ENCODE data around the gene RUNDC3A.

Gene RUNDC3A

DNA sequence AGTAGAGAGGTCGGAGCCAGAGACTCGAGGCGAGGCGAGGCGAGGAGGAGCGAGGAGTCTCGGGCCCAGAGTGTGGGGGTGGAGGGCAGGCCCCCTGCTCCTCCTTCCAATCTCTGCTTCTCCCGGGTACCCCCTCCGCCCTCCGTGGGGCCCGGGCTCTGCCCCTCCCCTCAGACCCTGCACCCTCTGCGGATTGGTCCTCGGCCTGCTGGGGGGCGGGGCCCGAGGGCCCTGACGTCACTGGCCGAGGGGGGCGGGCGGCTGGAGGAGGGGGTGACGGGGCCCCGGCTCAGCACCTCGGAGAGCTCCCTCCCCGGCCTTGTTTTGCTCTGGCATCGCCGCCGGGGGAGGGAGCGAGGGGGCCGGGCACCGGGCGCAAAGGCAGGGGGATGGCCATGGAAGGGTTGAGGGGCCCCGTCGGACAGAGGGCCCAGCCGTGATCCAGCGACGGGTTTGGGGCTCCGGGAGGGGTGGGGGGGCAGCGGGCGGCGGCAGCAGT lies at the start of gene RUNDC3A:
Gene RUNDC3A, plus strand, starts transcription at position 282 of the 499 bp plus-strand sequence. CDS start 232 bp downstream, outside the sequence.
- peak; percentile 74 to 75 for DNase-seq (ENCODE audit: low read depth in 1 of 2, low spot score in 1 of 2)

DNA sequence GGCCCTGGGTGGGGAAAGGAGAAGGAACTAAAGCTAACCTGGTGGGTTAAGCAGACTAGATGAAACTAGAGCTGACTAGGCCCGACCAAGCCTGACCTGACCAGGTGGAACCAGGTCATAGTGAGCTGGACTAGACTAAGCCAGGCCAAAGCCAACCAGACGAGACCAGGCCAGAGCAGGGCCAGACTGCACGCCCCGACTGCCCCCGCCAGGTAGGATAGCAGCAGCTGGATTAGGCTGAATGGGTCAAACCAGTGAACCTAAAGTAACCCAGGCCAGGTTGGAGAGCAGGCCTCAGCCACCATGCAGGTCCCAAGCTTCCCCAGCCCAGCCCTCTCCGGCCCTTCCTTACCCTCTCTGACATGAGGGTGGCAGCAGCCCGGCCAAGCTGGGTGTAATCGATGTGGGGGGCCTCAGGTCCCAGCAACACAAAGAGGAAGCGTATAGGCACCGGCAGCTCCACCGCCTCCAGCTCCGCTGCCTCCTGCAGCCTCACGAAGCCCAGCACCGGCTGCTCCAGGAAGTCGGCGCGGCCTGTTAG lies 49.5 kb upstream of the RUNDC3A start:
- no peak for DNase-seq (ENCODE audit: low read depth in 1 of 2, low spot score in 1 of 2)

DNA sequence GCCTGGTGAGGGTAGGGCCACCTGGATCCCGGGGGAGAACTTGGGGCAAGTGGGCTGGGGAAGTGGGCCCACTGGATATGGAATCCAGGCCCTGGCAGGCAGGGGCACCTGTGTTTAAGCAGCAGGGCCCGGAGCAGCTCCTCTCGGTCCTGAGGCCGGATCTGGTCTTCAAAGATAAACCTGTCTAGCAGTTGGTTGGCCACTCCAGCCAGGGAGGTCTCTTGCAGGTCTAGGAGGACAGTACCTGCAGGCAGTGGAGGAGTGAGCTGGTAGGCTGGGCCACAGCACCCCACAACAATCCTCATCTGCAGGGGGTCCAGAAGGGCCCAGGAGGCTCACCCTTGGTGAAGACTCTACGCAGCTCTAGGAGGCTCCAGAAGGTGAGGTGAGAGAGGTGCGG lies 48.1 kb upstream of the RUNDC3A start:
- DNase-seq (ENCODE audit: low read depth in 1 of 2, low spot score in 1 of 2) = no peak

- no peak for DNase-seq (ENCODE audit: low read depth in 1 of 2, low spot score in 1 of 2)
These were observed 45.7 kb upstream of the RUNDC3A start for GRCh38 chr17:44262654-44263225.

- DNase-seq (ENCODE audit: low read depth in 1 of 2, low spot score in 1 of 2) = no peak
These were observed 45.0 kb upstream of the RUNDC3A start for GRCh38 chr17:44263345-44263902.

DNA sequence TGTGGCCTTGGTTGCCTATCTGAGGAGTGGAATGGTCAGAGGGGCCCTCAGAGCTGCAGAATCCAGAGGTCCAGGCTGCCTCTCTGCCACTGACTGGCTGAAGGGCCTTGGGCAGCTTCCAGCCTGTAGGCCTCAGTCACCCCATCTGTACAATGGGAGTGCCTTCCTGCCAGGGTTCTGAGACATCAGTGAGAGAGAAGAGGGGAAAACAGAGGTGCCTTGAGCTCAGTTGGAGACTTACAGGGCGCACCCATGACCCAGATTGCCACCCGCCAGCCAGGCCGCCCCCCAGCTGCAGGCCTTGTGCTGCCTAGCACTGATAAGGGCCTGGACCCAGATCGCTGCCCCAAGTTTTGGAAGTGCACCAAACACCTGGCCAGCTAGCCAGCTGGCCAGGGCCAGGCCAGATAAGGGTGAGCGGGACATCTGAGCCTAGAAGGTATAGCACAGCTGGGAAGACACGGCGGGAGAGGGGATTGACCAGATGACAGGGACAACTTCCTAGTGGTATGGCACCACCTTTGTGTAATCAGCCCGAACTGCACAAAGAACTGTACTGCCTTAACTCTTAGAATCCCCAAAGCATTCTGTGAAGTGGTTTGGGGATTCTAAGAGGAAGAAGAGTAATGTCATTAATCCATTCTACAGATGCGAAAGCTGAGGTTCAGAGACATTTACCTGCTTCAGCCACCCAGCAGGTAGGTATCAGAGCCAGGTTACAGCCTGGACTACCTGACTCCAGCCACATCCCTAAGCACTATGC lies 41.8 kb upstream of the RUNDC3A start:
- DNase-seq (ENCODE audit: low read depth in 1 of 2, low spot score in 1 of 2) = no peak

DNA sequence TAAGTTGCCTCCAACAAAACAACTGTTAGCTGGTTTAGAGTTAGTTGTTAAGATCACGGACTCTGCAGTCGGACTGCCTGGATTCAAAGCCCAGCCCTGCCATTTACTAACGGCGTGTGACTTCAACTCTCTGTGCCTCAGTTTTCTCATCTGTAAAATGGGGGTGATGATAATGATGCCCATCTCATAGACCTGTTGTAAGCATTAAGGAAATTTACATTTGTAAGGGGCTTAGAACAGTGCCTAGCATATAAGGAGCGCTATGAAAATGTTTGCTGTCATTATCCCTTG lies 41.3 kb upstream of the RUNDC3A start:
- DNase-seq (ENCODE audit: low read depth in 1 of 2, low spot score in 1 of 2) = no peak

DNA sequence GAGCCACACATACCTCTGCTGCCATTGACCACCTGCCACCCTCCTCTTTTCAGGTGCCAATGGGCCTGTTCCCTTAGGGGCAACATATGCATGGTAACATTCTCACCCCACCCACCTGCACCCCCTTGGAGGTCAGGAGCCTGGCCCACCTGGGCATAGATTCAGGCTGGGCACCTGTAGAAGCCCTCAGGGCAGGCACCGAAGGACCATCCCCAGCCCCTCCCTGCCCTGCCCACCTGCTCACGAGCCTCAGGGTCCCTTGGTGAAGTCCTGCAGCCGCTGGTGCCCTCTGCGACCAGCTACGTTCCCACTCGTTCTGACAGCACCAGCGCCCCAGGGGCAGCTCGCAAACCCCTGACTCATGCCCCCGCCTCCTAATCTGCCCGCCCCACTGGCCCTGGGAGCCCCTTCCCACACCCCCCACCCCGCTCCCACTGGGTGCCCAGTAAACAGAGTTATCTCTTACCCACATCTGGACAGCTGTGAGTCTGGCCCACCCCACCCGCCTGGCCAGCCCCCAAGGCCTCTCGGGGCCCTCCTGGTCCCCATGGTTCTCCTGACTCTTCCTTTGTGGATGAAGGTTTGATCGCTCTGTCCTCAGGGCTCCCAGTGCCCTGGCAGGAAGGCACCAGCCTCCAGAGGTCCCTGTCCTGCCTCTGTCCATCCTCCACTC lies 40.4 kb upstream of the RUNDC3A start, which contains the start of gene SLC4A1:
Gene SLC4A1, minus strand, starts transcription at position 318 of the 673 bp plus-strand sequence. CDS start 5,269 bp downstream, outside the sequence.
- no peak for DNase-seq (ENCODE audit: low read depth in 1 of 2, low spot score in 1 of 2)

- no peak for DNase-seq (ENCODE audit: low read depth in 1 of 2, low spot score in 1 of 2)
These were observed 39.5 kb upstream of the RUNDC3A start for GRCh38 chr17:44268709-44269534.

GRCh38 chr17:44269535-44270240 lies 38.7 kb upstream of the RUNDC3A start:
- no peak for DNase-seq (ENCODE audit: low read depth in 1 of 2, low spot score in 1 of 2)

DNA sequence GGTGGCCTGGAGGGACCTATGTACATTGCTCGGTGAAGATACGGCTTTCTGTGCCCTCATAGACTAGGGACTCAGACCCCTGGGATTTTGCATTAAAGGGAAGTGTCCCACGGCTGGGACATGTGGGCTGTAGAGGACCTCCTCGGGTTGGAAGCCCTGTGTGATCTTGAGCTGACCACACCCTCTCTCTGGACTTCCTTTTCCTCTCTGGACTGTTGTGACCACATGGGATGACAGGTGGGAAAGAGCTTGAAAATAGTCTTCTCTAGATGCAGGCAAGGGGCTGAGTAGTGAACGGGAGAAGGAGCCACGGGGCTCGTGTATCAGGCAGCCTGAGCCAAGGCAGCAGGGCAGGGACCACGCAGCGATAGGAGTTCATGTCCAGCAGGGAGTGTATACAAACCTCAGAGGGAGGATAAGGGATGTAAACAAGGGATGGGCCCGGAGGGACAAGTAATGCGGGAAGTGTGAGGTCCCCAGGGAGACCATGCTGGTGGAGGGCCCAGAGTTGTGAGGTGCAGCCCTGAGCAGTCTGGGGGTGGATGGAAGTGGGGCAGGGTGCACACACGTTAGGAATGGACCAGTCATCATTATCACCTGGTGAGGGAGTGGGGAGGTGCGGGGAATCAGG lies 36.0 kb upstream of the RUNDC3A start:
- no peak for DNase-seq (ENCODE audit: low read depth in 1 of 2, low spot score in 1 of 2)

DNA sequence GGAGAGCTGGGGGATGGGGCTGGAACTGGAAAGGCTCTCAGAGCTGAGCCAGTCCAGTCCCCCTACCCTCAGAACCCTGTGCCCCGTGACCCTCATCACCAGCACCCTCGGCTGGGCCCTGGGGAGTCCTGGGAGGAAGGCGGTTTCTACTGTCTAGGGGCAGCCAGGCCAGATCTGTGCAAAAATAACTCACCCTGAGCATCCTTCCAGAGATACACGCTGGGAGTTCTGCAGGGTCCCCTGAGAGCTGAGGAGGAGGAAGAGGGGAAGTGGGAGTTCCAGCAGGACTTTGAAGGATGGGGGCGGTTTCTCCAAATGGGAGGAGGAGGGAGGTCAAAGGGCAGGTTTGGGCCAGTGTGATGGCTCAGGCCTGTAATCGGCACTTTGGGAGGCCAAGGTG lies 35.4 kb upstream of the RUNDC3A start:
- DNase-seq (ENCODE audit: low read depth in 1 of 2, low spot score in 1 of 2) = no peak

DNA sequence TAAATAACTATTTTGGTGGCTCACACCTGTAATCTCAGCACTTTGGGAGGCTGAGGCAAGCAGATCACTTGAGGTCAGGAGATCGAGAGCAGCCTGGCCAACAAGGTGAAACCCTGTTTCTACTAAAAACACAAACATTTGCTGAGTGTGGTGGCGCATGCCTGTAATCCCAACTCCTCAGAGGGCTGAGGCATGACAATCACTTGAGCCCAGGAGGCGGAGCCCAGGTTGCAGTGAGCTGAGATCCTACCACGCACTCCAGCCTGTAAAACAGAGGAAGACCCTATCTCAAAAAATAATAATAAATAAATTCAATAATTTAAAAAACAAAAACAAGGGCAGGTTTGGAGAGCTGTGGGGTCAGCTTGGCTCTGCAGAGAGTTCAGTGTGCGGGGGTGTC lies 34.8 kb upstream of the RUNDC3A start:
- DNase-seq (ENCODE audit: low read depth in 1 of 2, low spot score in 1 of 2) = no peak

- no peak for DNase-seq (ENCODE audit: low read depth in 1 of 2, low spot score in 1 of 2)
These were observed 30.4 kb upstream of the RUNDC3A start for GRCh38 chr17:44277976-44278375.

DNA sequence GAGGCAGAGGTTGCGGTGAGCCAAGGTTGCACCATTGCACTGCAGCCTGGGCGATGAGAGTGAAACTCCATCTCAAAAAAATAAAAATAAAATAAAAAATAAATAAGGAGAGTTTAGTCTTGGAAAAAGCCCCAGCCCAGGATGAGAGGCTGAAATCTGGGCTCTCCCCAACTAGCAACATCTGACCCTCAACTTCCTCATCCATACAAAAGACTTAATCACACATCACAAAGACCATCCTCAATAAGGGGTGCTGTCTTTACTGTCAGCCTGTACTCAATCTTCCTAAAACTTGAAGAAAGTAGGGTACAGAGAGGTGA lies 29.1 kb upstream of the RUNDC3A start:
- DNase-seq (ENCODE audit: low read depth in 1 of 2, low spot score in 1 of 2) = no peak

DNA sequence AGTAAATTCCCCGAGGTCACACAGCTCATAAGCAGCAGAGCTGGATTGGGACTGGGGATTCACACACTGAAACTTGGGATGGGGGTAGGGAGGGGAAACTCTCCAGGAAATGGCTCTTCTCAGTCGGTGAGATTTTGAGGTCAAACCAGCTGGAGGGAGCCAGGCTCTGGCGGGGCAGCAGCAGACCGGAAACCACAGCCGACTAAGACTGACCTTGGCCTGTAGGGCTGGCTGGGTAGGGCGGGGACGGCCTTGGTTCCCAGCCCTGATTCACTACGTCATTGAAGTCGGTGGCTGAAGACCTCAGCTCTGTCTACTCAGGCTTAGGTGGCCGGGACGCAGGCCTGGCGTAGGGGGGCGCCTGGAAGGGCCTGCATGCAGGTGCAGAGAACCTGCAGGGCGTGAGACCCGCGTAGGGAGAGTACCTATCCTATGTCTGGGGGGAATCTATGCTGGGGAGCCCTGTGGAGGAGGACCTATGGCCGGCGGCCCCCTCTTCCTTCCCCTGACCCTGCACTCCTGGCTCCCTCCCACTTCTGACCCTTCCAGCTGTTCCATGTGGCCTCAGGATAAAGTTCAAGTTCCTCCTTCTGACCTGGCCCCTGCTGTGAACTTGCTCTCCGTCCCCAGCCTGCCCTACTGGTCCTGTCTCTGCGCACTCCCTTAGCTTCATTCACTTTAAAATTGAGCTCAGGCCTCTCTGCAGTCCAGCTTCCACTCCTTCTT lies 28.6 kb upstream of the RUNDC3A start:
- no peak for DNase-seq (ENCODE audit: low read depth in 1 of 2, low spot score in 1 of 2)

- DNase-seq (ENCODE audit: low read depth in 1 of 2, low spot score in 1 of 2) = no peak
These were observed 27.9 kb upstream of the RUNDC3A start for GRCh38 chr17:44280392-44280937.

DNA sequence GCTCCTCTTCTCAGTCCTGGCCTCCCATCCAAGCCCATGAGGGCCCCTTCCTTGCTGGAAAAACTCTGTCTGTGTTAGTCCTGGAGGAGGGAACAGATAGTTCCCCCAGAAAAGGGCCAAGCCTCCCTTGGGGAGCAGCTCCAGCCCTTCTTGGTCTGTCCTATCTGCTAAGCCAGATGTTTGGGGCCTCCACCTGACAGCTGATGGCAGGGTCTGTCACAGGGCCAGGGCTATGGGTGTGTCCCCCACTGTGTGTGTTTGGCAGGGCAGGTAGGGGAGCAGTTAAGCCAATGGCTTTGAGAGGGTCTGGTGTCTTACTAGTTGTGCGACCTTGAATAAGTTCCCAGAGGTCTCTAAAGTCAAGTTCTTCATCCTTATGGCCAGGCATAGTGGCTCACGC lies 26.8 kb upstream of the RUNDC3A start:
- DNase-seq (ENCODE audit: low read depth in 1 of 2, low spot score in 1 of 2) = no peak

- no peak for DNase-seq (ENCODE audit: low read depth in 1 of 2, low spot score in 1 of 2)
These were observed 26.1 kb upstream of the RUNDC3A start for GRCh38 chr17:44282264-44282663.

Data from activated T-helper 1 cell treated with anti-CD3 and anti-CD28 coated beads, Interleukin-2, amount 50 U/mL, for 16 hours (primary cell).